SW480 (cell line): ENCODE data around the gene NPIPB6.
"Not testable (repeated sequence)": the region's sequence is repeated elsewhere in the genome, so short reads cannot be mapped to it uniquely, and the experiment has no call there.

ENCODE experiments used
- DNase-seq: peaks from one replicate; pipeline ENCODE4 v3.0.0-alpha.2; 2016; ENCODE audit warnings: low spot score

Gene NPIPB6

DNA sequence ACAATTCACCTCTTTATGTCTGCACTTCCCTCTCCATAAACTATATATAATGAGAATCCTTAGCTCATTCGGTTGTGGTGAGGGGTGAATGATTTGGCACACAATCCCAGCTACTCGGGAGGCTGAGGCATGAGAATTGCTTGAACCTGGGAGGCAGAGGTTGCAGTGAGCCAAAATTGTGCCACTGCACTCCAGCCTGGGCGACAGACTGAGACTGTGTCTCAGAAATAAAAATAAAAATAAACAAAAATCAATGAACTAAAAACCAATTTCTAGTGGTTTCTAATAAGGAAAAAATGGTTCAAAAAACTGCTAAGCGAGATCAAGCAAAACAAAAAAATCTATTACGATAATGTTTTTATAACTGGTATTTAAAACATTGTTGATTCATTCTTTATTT, at the start of gene NPIPB6:
TSS of gene NPIPB6 (minus strand) at position 101 of the 400 bp plus-strand sequence. CDS start 686 bp downstream, outside the sequence.
- DNase-seq = not testable (repeated sequence)

GRCh38 chr16:28403220-28404072, 40.1 kb upstream of the NPIPB6 start, which contains the start of gene EIF3CL:
Gene EIF3CL, minus strand, starts transcription at chr16:28403841. Its CDS starts 223 bp downstream, at chr16:28403618.
- not testable (repeated sequence) for DNase-seq

- not testable (repeated sequence) for DNase-seq
These were observed 28.7 kb upstream of the NPIPB6 start for GRCh38 chr16:28392054-28392453.

GRCh38 chr16:28382177-28382867, 19.0 kb upstream of the NPIPB6 start:
- DNase-seq = not testable (repeated sequence)

DNA sequence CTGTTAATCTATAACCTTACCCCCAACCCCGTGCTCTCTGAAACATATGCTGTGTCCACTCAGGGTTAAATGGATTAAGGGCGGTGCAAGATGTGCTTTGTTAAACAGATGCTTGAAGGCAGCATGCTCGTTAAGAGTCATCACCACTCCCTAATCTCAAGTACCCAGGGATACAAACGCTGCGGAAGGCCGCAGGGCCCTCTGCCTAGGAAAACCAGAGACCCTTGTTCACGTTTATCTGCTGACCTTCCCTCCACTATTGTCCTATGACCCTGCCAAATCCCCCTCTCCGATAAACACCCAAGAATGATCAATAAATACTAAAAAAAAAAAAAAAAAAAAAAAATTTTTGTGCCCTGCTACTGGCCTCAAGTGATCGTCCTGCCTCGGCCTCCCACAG, 14.5 kb upstream of the NPIPB6 start:
- not testable (repeated sequence) for DNase-seq

GRCh38 chr16:28377108-28377625, 13.9 kb upstream of the NPIPB6 start:
- DNase-seq = not testable (repeated sequence)

GRCh38 chr16:28375115-28375514, 11.8 kb upstream of the NPIPB6 start:
- DNase-seq = not testable (repeated sequence)

- DNase-seq = not testable (repeated sequence)
These were observed 11.0 kb upstream of the NPIPB6 start for GRCh38 chr16:28374281-28374680.

GRCh38 chr16:28367926-28368325, 4.6 kb upstream of the NPIPB6 start:
- DNase-seq = not testable (repeated sequence)

GRCh38 chr16:28364268-28365173, 1.2 kb upstream of the NPIPB6 start:
- DNase-seq = not testable (repeated sequence)

- DNase-seq = not testable (repeated sequence)
These were observed 708 bp downstream of the NPIPB6 start for GRCh38 chr16:28362600-28362999.

GRCh38 chr16:28338230-28338629, 25.1 kb downstream of the NPIPB6 start:
- DNase-seq = not testable (repeated sequence)

DNA sequence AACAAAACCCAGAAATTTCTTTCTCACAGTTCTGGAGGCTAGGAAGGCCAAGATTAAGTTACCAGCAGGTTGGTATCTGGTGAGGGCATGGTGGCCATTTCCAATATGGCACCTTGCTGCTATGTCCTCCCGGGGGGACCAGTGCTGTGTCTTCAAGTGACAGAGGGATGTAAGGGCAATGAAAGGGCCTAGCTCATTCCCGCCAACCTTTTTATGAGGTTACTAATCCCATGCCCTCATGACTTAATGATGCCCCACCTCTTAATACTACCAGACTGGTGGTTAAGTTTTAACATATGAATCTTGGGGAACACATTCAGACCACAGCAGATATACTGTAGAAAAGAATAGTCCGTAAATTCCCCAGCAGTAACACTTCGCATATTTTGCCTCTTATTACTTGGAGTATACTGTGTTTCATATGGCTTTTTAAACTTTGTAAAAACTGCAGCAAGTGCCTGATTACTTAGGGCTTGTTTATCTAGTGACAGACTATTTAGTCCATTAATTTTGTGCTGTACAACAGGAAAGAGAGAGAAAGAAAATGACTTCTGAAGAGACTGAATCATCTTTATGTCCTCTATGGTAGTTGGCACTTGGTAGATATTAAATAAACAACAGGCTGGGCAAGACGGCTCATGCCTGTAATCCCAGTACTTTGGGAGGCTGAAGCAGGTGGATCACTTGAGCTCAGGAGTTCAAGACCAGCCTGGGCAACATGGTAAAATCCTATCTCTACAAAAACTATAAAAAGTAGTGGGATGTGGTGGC, 26.2 kb downstream of the NPIPB6 start:
- DNase-seq = not testable (repeated sequence)

- DNase-seq = not testable (repeated sequence)
These were observed 27.6 kb downstream of the NPIPB6 start for GRCh38 chr16:28335678-28336077.

GRCh38 chr16:28332632-28333031, 30.7 kb downstream of the NPIPB6 start:
- not testable (repeated sequence) for DNase-seq

DNA sequence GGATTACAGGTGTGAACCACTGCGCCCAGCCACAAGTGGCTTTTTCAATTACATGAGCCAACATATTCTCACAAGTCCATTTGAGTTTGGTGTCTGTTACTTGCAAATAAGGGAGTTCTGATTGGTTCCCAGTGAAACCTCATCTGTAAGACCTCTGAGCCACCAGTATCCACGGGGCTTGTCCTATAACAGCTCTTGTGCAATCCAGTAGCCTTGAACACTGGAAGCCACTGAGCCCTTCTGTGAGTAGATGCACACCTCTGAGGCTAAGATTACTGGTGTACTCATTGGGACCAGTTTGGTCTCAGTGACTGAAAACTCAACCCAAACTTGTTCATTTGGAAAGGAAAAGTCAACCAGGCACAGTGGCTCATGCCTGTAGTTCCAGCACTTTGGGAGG, 32.3 kb downstream of the NPIPB6 start:
- not testable (repeated sequence) for DNase-seq

GRCh38 chr16:28330232-28330631, 33.1 kb downstream of the NPIPB6 start:
- DNase-seq = not testable (repeated sequence)

DNA sequence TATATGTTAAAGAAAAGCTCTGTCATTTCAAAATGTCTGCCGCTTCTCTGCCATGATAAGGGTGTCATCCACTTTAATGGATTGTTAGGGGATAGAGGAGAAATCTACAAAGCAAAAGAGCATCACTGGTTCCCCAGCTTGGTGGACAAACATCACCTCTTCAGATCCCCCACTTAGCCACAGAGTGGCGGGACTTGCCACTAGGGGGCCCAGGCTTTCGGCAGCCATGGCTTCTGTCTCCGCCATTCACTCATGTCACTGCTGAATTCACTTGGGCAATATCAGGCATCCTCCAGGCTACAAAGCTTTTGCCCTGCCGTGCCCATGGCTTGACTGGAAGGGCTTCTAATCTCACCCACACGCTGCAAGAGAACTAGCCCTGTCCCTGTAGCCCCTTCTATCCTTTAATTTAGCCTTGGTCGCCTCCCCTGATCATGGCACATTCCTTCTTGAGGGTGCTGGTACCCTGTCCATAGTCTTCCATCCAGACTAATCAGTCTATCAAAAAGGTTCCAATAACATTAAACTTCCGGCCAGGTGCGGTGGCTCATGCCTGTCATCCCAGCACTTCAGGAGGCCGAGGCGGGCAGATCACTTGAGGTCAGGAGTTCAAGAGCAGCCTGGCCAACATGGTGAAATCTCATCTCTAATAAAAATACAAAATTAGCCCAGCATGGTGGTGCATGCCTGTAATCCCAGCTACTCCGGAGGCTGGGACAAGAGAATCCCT, 36.3 kb downstream of the NPIPB6 start:
- DNase-seq = peak; percentile 52

DNA sequence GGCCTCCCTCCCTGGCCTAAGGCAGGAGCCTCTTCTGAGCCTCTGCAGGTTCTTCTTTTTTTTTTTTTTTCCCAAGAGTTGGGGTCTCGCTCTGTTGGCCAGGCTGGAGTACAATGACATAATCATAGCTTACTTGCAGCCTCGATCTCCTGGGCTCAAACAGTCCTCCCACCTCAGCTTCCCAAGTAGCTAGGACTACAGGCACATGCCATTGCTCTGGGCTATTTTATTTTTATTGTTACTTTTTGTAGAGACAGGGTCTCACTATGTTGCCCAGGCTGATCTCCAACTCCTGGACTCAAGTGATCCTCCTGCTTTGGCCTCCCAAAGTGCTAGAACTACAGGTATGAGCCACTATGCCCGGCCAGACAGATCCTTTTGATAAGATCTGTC, 38.4 kb downstream of the NPIPB6 start:
- DNase-seq = no peak
